ENCODE data around the gene THSD4. TPM values are rescaled to one million over a fixed set of nuclear protein-coding genes. Genes with fewer than 3 reads are reported as not detected.

Gene THSD4
- total RNA-seq, 2 experiments from 2014 or later: not detected

GRCh38 chr15:71597637-71598036 is 482.4 kb downstream of the THSD4 start:
- ChIA-PET POLR2A (no interaction called here), CTCF (no interaction called here)
- H3K27ac ChIP-seq (ENCODE audit: low read depth in 1 of 2, low read length in 2 of 2): no peak overlapping the region
- no peak for TF ChIP-seq CTCF (IDR thresholded peaks at IDR 0.05)
- H3K4me3 Mint-ChIP-seq: no peak overlapping the region
- H3K27me3 ChIP-seq (ENCODE audit: control insufficient read depth in 1 of 2, insufficient read depth in 2 of 2, low read length in 2 of 2): no peaks in the 10 kb centered on the region
- ATAC-seq (ENCODE audit: poor library complexity) (no peak), DNase-seq (no peak)
- H3K4me1 ChIP-seq (ENCODE audit: insufficient read depth, low read length): no peaks in the 10 kb centered on the region
- no peaks in the 10 kb centered on the region for H3K4me1 Mint-ChIP-seq (ENCODE audit: low read depth)
- H3K36me3 Mint-ChIP-seq (ENCODE audit: low read depth): no peaks in the 10 kb centered on the region
- no peaks in the 10 kb centered on the region for H3K9me3 ChIP-seq (ENCODE audit: control insufficient read depth in 1 of 2, insufficient read depth in 1 of 2, low read length in 2 of 2)
- no peaks in the 10 kb centered on the region for H3K9me3 Mint-ChIP-seq
- intact Hi-C loops (cut with DNase I, micrococcal nuclease): no loop called here
- peaks cover 11% of the 10 kb centered on the region for H3K27me3 Mint-ChIP-seq
- no peak overlapping the region for H3K27ac Mint-ChIP-seq
- H3K36me3 ChIP-seq (ENCODE audit: insufficient read depth, low read length): no peaks in the 10 kb centered on the region
- no peak overlapping the region for H3K4me3 ChIP-seq (ENCODE audit: low read length)

DNA sequence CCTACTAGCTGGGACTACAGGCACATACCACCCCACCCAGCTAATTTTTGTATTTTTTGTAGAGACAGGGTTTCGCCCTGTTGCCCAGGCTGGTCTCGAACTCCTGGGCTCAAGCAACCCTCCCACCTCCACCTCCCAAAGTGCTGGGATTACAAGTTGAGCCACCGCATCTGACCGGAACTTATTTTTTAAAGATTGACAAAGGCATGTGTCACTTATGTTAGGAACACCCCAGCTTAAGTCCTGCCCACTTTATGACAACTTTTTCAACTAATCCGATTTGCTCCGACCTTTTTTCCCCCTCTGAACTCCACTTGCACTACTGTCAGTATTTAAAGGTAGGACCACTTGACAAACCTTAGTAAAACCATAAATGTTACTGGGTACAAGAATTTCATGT is 483.5 kb downstream of the THSD4 start:
- no peaks in the 10 kb centered on the region for H3K27me3 ChIP-seq (ENCODE audit: control insufficient read depth in 1 of 2, insufficient read depth in 2 of 2, low read length in 2 of 2)
- H3K4me3 Mint-ChIP-seq: no peak overlapping the region
- ChIA-PET POLR2A (no interaction called here), CTCF (no interaction called here)
- no peak for TF ChIP-seq CTCF (IDR thresholded peaks at IDR 0.05)
- intact Hi-C loops (cut with DNase I, micrococcal nuclease): no loop called here
- no peaks in the 10 kb centered on the region for H3K36me3 Mint-ChIP-seq (ENCODE audit: low read depth)
- no peak overlapping the region for H3K4me3 ChIP-seq (ENCODE audit: low read length)
- no peak for DNase-seq
- no peaks in the 10 kb centered on the region for H3K9me3 ChIP-seq (ENCODE audit: control insufficient read depth in 1 of 2, insufficient read depth in 1 of 2, low read length in 2 of 2)
- H3K4me1 Mint-ChIP-seq (ENCODE audit: low read depth): no peaks in the 10 kb centered on the region
- ATAC-seq (ENCODE audit: poor library complexity): no peak
- H3K36me3 ChIP-seq (ENCODE audit: insufficient read depth, low read length): no peaks in the 10 kb centered on the region
- H3K27ac ChIP-seq (ENCODE audit: low read depth in 1 of 2, low read length in 2 of 2): no peak overlapping the region
- H3K4me1 ChIP-seq (ENCODE audit: insufficient read depth, low read length): no peaks in the 10 kb centered on the region
- no peak overlapping the region for H3K27ac Mint-ChIP-seq
- H3K27me3 Mint-ChIP-seq: peaks cover 21% of the 10 kb centered on the region
- H3K9me3 Mint-ChIP-seq: no peaks in the 10 kb centered on the region

DNA sequence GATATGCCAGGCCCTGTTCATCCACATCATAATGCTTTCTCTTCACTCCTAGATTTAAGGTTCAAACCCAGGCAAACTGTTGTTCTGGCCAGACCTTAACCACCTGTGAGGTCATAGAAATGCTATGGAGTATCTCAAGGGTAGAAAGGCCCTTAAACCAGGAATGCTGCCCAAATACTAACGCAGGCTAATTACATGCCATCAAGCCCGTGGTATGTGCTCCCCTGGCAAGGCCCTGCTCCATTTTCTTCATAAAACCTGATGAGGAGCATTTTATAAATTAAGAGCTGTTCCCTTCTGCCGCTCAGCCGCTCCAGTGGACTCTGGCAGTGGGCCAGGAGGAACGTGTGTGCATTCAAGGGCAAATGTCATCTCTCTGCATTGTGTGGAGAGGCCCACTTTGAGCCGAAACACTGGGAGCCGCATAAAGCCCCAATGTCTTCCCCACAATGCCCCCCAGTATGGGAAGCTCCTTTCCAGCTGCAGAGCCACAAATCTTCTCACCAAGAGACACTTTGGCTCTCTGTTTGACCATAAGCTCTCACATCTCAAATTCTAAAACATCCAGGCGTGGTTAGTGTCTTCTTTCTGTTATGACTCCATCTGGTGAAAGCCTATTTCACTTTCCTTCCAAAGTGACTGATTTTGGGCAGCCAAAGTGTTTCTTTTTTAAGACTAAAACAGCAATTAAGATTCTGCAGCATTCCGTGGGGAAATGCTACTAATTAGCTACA is 484.3 kb downstream of the THSD4 start:
- Histone ChIP-seq H3K36me3 (ENCODE audit: insufficient read depth, low read length) (no peaks in the 10 kb centered on the region), H3K4me1 (ENCODE audit: insufficient read depth, low read length) (no peaks in the 10 kb centered on the region), H3K27me3 (ENCODE audit: control insufficient read depth in 1 of 2, insufficient read depth in 2 of 2, low read length in 2 of 2) (no peaks in the 10 kb centered on the region), H3K4me3 (ENCODE audit: low read length) (no peak overlapping the region), H3K27ac (ENCODE audit: low read depth in 1 of 2, low read length in 2 of 2) (no peak overlapping the region), H3K9me3 (ENCODE audit: control insufficient read depth in 1 of 2, insufficient read depth in 1 of 2, low read length in 2 of 2) (no peaks in the 10 kb centered on the region)
- no peak for DNase-seq
- Mint-ChIP-seq H3K9me3 (no peaks in the 10 kb centered on the region), H3K36me3 (ENCODE audit: low read depth) (no peaks in the 10 kb centered on the region), H3K4me3 (no peak overlapping the region), H3K27ac (no peak overlapping the region), H3K4me1 (ENCODE audit: low read depth) (no peaks in the 10 kb centered on the region), H3K27me3 (peaks cover 21% of the 10 kb centered on the region)
- ChIA-PET CTCF (no interaction called here), POLR2A (no interaction called here)
- ATAC-seq (ENCODE audit: poor library complexity): no peak
- intact Hi-C loops (cut with DNase I, micrococcal nuclease): no loop called here
- TF ChIP-seq CTCF (IDR thresholded peaks at IDR 0.05): no peak

Measured in CD4-positive, alpha-beta T cell (primary cell).